SK-N-SH (cell line): Measurements from ENCODE around the gene IFNL3. TPM values are rescaled to one million over a fixed set of nuclear protein-coding genes. Genes with fewer than 3 reads are reported as not detected.
A peak's percentile ranks its signal among the peaks of the same experiment; 100 is the strongest.
"Not testable (repeated sequence)": the region's sequence is repeated elsewhere in the genome, so short reads cannot be mapped to it uniquely, and the experiment has no call there.

ENCODE experiments used
- CTCF ChIA-PET: fragments of 300-600, 350-600 bp; formaldehyde crosslinking; extraction: SDS; loops from one replicate; lab custom pipeline; 2021; lab: Yijun Ruan, JAX
- POLR2A ChIA-PET: fragments of 350-600 bp; sonication (Branson Sonifier 250); formaldehyde crosslinking; extraction: SDS; loops from one replicate; lab custom pipeline; 2020; ENCODE audit warnings: antibody characterized with exemption, inconsistent platforms; lab: Yijun Ruan, JAX
- DNase-seq: peaks from one replicate; pipeline ENCODE4 v3.0.0; 2012
- H2AFZ ChIP-seq: fragments of 200-600 bp; sonication (generic); 2 replicates; pipeline ENCODE4 v1.8.1; 2016; ENCODE audit warnings: antibody characterized with exemption, mild to moderate bottlenecking, low read depth
- H3F3A ChIP-seq: fragments of 200-600 bp; sonication (generic); replicated peaks from 2 replicates; pipeline ENCODE3; 2016; ENCODE audit warnings: antibody characterized with exemption, mild to moderate bottlenecking; ENCODE audit not compliant: insufficient read depth
- H3K27ac ChIP-seq, 2 experiments: fragments of 200-500 bp in 1 of 2; fragments of 200-600 bp in 1 of 2; sonication (Bioruptor generic) in 1 of 2; sonication (generic), shearing (Covaris generic) in 1 of 2; 2 replicates each; pipeline versions ENCODE4 v1.5.1 to v1.6.1; 2014 to 2016; ENCODE audit warnings: low read depth in 2 of 2, inconsistent platforms in 1 of 2, low read length in 1 of 2, mild to moderate bottlenecking in 1 of 2, mixed read lengths in 1 of 2
- H3K27me3 ChIP-seq: fragments of 200-600 bp; sonication (generic), shearing (Covaris generic); 2 replicates; pipeline ENCODE4 v1.6.1; 2016; ENCODE audit warnings: mixed run types; ENCODE audit not compliant: insufficient read depth
- H3K36me3 ChIP-seq, 2 experiments: fragments of 200-500 bp in 1 of 2; fragments of 200-600 bp in 1 of 2; sonication (Bioruptor generic) in 1 of 2; sonication (generic) in 1 of 2; replicated peaks in 1 of 2; 2 replicates each; pipeline versions ENCODE3 to v1.5.1; 2014 to 2016; ENCODE audit warnings: low read length in 1 of 2, mild to moderate bottlenecking in 1 of 2; ENCODE audit not compliant: insufficient read depth in 2 of 2, control insufficient read depth in 1 of 2
- H3K4me1 ChIP-seq, 2 experiments: fragments of 200-500 bp in 1 of 2; fragments of 200-600 bp in 1 of 2; sonication (Bioruptor generic) in 1 of 2; sonication (generic), shearing (Covaris generic) in 1 of 2; 2 replicates each; pipeline versions ENCODE4 v1.5.1 to v1.6.1; 2014 to 2016; ENCODE audit warnings: low read depth in 1 of 2, low read length in 1 of 2, mixed run types in 1 of 2; ENCODE audit not compliant: insufficient read depth in 2 of 2, control insufficient read depth in 1 of 2
- H3K4me2 ChIP-seq: fragments of 200-600 bp; sonication (generic), shearing (Covaris generic); 2 replicates; pipeline ENCODE4 v1.6.1; 2017; ENCODE audit warnings: mixed run types
- H3K4me3 ChIP-seq, 2 experiments: fragments of 200-500 bp in 1 of 2; fragments of 200-600 bp in 1 of 2; sonication (Bioruptor generic) in 1 of 2; sonication (generic), shearing (Covaris generic) in 1 of 2; 2 replicates each; pipeline versions ENCODE4 v1.5.1 to v1.8.1; 2014 to 2016; ENCODE audit warnings: low read depth in 2 of 2, inconsistent platforms in 1 of 2, low read length in 1 of 2, mild to moderate bottlenecking in 1 of 2, mixed read lengths in 1 of 2, moderate library complexity in 1 of 2
- H3K79me2 ChIP-seq: fragments of 200-600 bp; sonication (generic); 2 replicates; pipeline ENCODE4 v1.8.1; 2017; ENCODE audit warnings: mild to moderate bottlenecking; ENCODE audit not compliant: insufficient read depth
- H3K9ac ChIP-seq: fragments of 200-600 bp; sonication (generic); 2 replicates; pipeline ENCODE4 v1.6.1; 2017; ENCODE audit warnings: mixed run types
- H3K9me2 ChIP-seq: fragments of 200-600 bp; sonication (generic); 2 replicates; pipeline ENCODE4 v1.6.1; 2017; ENCODE audit warnings: mixed run types
- H3K9me3 ChIP-seq: fragments of 200-600 bp; sonication (generic); 2 replicates; pipeline ENCODE4 v1.6.1; 2017; ENCODE audit warnings: mixed run types, mild to moderate bottlenecking, moderate library complexity
- H4K20me1 ChIP-seq: fragments of 200-600 bp; sonication (generic); 2 replicates; pipeline ENCODE4 v1.6.1; 2017; ENCODE audit warnings: mild to moderate bottlenecking, mixed run types; ENCODE audit not compliant: insufficient read depth
- CHD2 ChIP-seq: fragments of 150-350 bp; IDR thresholded peaks from 2 replicates; pipeline ENCODE4 v1.6.1; 2018; ENCODE audit warnings: low read length; ENCODE audit not compliant: partially characterized antibody
- EP300 ChIP-seq, 2 experiments: IDR thresholded peaks; 2 replicates each; pipeline versions ENCODE4 v1.4.0 to v1.6.1; 2012; ENCODE audit warnings: borderline replicate concordance in 1 of 2, low read depth in 1 of 2, low read length in 1 of 2
- RAD21 ChIP-seq: IDR thresholded peaks from 2 replicates; pipeline ENCODE4 v1.6.1; 2012; ENCODE audit warnings: mild to moderate bottlenecking, low read length
- RFX5 ChIP-seq: IDR thresholded peaks from 2 replicates; pipeline ENCODE4 v1.6.1; 2012; ENCODE audit warnings: mild to moderate bottlenecking, improper control_type of control experiment, low read length
- SIN3A ChIP-seq: IDR thresholded peaks from 2 replicates; pipeline ENCODE4 v1.6.1; 2012; ENCODE audit warnings: low read depth, mild to moderate bottlenecking, low read length, moderate library complexity, borderline replicate concordance
- TAF1 ChIP-seq: IDR thresholded peaks from 2 replicates; pipeline ENCODE4 v1.6.1; 2012; ENCODE audit warnings: low read depth, mild to moderate bottlenecking, low read length, moderate library complexity, borderline replicate concordance
- TEAD4 ChIP-seq: IDR thresholded peaks from 2 replicates; pipeline ENCODE4 v1.4.0; 2012; ENCODE audit warnings: mild to moderate bottlenecking, borderline replicate concordance; ENCODE audit not compliant: insufficient read depth
- WGBS: methylation state at CpG from one replicate; pipeline ENCODE4 v1.1.6; 2017; ENCODE audit warnings: low lambda C conversion rate; 5-methylcytosine and 5-hydroxymethylcytosine counted together
- polyA plus RNA-seq, 3 experiments: library from polyadenylated mRNA; depleted of rRNA; stranded (reverse); fragments of >200 nt; gene quantifications; 2 replicates each; pipeline ENCODE4 v1.2.3, GENCODE V29; 2012
- TF ChIP-seq, protein P1 (sequence below): fragments of 200-600 bp; sonication (generic); IDR thresholded peaks from 2 replicates; pipeline ENCODE4 v1.6.1; 2017; ENCODE audit warnings: antibody characterized with exemption, mild to moderate bottlenecking, moderate library complexity

The IFNL3 gene
- polyA plus RNA-seq, 1 of the 3 experiments (the other 2 are of a cell fraction) = not detected

GRCh38 chr19:39219108-39219507 is 25.7 kb downstream of the IFNL3 start:
- H3F3A ChIP-seq, H3K79me2 ChIP-seq, POLR2A ChIA-PET, H3K4me3 ChIP-seq, H3K4me2 ChIP-seq, H3K9me3 ChIP-seq, H3K36me3 ChIP-seq, H3K9me2 ChIP-seq, DNase-seq, H2AFZ ChIP-seq, H3K9ac ChIP-seq, H3K27me3 ChIP-seq, H3K4me1 ChIP-seq, H3K27ac ChIP-seq, H4K20me1 ChIP-seq: not testable (repeated sequence)
- TF ChIP-seq RAD21 = 0 out of 2 replicates have a peak, but pooled peaks have one; percentile 6
- CTCF ChIA-PET = interaction anchor here (1.0 kb wide), 1 partner anchor 167 kb away, joined by 3 read pairs; no protein-coding TSS in a partner anchor
- WGBS = 12% methylated on average over 10 of the region's 10 CpGs

GRCh38 chr19:39218230-39219007 is 26.4 kb downstream of the IFNL3 start:
- no peak overlapping the region for H3K4me2 ChIP-seq
- H3F3A ChIP-seq = no peaks in the 10 kb centered on the region
- H3K4me1 ChIP-seq = no peaks in the 10 kb centered on the region
- H3K79me2 ChIP-seq = no peaks in the 10 kb centered on the region
- no peaks in the 10 kb centered on the region; the same call in 1 of the 2 replicates for H3K27me3 ChIP-seq
- POLR2A ChIA-PET = no interaction called here
- no peak for DNase-seq
- CTCF ChIA-PET = interaction anchor here (0.6 to 1.0 kb wide), 2 partner anchors 23 to 166 kb away, joined by 3 read pairs; no protein-coding TSS in a partner anchor
- no peak overlapping the region for H3K4me3 ChIP-seq
- H3K36me3 ChIP-seq = no peaks in the 10 kb centered on the region
- WGBS = 40% methylated on average over 15 of the region's 15 CpGs
- H2AFZ ChIP-seq = no peak overlapping the region
- no peaks in the 10 kb centered on the region for H3K9me2 ChIP-seq
- no peaks in the 10 kb centered on the region for H4K20me1 ChIP-seq
- H3K9me3 ChIP-seq = no peaks in the 10 kb centered on the region
- H3K9ac ChIP-seq = no peak overlapping the region
- H3K27ac ChIP-seq = no peak overlapping the region
- TF ChIP-seq EP300 (IDR thresholded peaks at IDR 0.05; ENCODE audit: borderline replicate concordance in 1 of 2, low read depth in 1 of 2, low read length in 1 of 2) (no peak), TEAD4 (no peak), RFX5 (no peak), CHD2 (no peak), TAF1 (no peak), SIN3A (no peak)
- TF ChIP-seq, protein P1, sequence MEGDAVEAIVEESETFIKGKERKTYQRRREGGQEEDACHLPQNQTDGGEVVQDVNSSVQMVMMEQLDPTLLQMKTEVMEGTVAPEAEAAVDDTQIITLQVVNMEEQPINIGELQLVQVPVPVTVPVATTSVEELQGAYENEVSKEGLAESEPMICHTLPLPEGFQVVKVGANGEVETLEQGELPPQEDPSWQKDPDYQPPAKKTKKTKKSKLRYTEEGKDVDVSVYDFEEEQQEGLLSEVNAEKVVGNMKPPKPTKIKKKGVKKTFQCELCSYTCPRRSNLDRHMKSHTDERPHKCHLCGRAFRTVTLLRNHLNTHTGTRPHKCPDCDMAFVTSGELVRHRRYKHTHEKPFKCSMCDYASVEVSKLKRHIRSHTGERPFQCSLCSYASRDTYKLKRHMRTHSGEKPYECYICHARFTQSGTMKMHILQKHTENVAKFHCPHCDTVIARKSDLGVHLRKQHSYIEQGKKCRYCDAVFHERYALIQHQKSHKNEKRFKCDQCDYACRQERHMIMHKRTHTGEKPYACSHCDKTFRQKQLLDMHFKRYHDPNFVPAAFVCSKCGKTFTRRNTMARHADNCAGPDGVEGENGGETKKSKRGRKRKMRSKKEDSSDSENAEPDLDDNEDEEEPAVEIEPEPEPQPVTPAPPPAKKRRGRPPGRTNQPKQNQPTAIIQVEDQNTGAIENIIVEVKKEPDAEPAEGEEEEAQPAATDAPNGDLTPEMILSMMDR = no peak
- TF ChIP-seq, all 33 proteins: peak for 0
